ENCODE data around the gene CAPN14. TPM values are rescaled to one million over a fixed set of nuclear protein-coding genes. Genes with fewer than 3 reads are reported as not detected.
"Not testable (repeated sequence)": the region's sequence is repeated elsewhere in the genome, so short reads cannot be mapped to it uniquely, and the experiment has no call there.

The CAPN14 gene
- total RNA-seq, 1 experiment from 2014 or later: under 0.01 TPM

DNA sequence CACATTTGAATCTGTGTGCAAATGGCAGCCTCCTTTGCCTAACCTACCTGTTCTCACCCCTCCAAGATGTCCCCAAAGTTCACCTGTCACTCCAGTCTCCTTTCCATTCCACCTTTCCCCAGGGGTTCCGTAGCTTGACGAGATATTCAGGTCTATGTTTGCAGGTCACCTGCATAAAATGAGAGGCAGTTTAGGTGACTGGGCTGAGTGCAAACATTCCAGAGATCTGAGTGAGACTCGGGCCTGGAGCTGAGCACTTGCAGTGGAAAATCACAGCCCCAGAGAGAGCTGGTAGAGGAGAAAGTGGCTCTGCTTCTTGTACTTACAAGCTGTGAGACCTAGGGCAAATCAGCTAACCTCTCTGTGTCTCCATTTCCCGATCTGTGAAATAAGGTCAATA is 20.1 kb downstream of the CAPN14 start:
- DNase-seq (ENCODE audit: low read depth): no peak

DNA sequence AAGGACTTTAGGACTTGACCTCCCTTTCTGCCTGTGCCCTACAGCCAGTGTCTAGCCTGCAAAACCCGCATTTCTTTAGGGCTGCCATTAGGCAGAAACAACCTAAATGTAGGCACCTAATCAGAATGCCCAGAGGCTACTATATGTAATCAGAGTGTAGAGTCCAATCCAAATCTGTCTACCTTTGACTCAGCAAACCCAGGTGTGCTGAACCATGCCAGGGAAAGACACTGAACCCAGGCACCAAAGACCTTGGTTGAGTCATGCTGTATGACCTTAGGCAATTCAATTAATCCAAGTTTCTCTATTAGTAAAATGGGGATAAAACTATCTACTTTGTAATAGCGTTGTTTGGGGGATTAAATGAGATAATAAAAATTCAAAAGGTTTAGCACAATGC is 20.7 kb downstream of the CAPN14 start:
- no peak for DNase-seq (ENCODE audit: low read depth)

DNA sequence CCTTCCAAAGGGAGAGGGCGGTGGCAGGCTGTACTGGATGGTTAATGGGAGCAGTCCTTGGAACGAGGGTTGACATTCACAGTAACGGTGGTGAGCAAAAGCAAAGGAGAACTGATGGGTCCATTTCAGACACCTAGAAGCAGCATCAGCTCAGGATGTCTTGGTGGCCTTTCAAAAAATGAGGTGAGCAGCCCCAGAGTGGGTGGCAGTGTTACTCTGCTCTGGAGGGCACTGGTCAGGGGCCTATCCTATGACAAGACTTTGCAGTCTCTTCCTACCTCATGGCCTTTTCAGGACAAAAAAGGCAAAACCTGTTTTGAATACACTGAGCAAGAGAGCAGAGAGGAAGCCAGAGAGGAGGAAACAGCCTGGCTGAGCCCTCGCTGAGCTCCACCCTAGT is 23.5 kb downstream of the CAPN14 start:
- no peak for DNase-seq (ENCODE audit: low read depth)

DNA sequence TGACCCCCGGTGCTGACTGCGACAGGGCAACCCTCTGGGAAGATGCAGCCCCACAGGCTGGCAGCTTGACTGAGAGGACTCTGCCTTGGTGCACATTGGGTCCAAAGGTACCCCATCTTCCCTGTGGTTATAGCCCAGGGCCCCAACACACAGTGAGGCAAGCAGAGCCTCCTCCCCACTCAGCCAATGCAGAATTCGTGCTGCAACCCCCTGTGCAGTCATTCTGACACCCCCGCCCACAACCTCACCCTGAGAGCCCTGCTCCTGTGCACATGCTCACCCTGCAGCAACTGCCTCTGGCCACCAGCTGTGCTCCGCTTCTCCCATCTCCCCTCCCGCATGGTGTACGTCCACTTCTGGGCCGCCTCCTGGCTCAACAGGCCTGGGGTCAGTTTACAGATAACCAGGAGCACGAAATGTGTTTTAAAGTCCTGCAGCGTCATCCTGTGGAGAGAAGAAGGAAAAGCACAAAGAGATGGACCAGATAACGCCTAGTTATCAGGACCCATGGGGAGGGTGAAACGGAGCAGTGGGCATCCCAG is 24.4 kb downstream of the CAPN14 start:
- DNase-seq (ENCODE audit: low read depth): no peak

DNA sequence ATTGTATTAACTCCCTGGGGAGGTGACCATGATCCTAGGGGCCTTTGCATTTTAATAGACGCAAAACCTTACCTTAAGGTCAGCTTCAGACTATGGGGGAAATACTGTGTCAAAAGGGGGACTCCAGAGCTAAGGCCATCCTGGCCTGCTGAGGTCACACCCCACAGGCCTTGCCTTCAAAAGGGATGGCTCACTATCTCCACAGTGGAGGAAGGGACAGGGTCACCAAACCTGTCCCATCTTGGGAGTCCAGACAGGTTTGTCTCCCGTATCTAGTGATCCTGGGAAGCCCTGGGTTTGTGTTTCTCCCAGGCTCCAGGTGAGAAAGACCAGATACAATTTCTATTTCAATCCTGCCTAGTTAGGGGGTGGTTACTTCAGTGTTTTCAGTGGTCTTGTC is 24.9 kb downstream of the CAPN14 start:
- no peak for DNase-seq (ENCODE audit: low read depth)

DNA sequence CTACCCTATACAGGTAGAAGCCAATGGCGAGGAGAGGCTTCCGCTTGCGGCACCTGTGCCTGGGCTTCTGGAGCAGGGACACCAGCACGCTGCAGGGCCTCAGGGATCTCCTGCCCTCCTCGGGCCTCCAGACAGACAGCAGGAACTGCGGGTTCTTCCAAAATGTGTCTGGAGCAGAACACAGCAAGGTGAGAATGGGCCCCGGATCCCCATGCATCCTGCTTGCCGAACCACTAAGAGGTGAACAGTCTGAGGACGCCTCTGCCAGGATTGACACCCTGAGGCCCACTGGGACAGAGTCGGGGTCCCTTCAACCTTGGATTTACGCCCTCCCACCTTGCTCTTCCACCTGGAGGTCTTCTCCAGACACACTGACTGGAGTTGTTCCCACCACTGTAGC is 25.4 kb downstream of the CAPN14 start:
- no peak for DNase-seq (ENCODE audit: low read depth)

DNA sequence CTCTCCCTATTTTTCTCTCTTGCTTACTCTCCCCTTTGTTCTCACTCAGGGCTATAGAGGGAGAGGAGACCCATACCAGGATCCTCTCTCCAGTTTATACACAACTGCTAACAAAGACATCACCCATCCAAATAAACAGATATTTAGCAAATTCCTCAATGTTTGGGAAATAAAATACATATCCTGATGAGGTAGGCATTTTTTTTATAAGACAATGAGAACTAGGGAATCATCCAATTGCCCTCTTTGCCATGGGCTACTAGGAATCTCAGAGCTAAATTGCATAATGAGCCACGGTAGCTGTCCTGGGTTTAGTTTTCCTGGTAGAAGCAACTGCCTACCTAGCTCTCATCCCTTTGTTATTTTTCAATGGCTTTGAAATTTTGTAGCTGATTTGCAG is 27.1 kb downstream of the CAPN14 start:
- no peak for DNase-seq (ENCODE audit: low read depth)

DNA sequence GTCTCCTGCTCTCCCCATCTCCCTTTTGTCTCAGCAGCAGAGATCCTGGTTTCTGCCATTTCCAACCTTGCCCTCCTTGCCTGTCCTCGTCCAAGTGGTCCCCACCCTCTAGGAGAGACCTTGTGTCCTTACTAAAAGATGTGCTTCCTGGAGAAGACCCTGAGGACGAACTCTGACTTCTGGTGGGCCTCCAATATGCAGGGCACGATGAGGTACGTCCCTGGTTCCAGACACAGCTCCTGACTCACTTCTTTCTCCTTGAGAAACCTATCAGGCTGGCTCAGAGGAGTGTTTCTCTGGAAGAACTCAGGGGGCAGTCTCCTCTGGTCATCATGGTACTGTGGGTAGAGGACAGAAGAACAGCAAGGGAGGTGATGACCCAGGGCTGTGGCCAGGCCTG is 28.2 kb downstream of the CAPN14 start:
- DNase-seq (ENCODE audit: low read depth): no peak

DNA sequence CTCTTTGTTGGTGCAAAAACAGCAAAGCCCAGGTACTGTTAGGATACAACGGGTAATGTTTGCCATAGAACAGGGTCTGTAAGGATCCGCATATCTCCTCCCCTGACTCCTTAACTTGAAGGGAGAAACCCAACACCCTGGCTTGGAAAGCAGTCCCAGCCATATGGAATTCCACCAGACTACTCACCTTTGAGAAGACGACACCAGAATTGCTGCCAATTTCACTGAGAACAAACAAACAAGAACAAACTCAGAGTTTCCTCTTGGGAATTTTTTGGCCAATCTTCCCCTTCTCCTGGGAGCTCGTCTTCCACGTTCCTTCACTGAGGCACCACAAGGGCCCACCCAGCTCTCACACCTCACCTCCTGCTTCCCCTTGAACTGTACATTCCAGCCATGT is 29.2 kb downstream of the CAPN14 start:
- DNase-seq (ENCODE audit: low read depth): no peak

DNA sequence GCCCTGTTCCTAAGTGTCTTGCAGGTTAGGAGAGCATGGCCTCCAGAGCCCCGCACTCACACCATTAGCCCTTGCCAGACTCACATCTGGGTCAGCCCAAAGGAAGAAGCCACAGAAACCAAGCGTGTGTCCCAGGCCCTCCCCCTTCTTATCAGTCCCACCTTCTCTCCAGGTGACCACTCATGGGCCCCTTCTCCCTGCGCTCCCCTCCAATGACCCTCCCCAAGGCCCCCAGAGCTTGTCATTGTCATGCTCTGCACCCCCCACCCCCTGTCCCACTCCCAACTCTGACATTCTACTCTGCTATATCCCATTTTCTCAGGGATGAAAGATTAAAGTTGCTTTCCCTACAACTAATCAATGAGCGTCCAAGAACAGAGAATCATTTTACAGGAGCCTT is 30.1 kb downstream of the CAPN14 start:
- DNase-seq (ENCODE audit: low read depth): no peak

DNA sequence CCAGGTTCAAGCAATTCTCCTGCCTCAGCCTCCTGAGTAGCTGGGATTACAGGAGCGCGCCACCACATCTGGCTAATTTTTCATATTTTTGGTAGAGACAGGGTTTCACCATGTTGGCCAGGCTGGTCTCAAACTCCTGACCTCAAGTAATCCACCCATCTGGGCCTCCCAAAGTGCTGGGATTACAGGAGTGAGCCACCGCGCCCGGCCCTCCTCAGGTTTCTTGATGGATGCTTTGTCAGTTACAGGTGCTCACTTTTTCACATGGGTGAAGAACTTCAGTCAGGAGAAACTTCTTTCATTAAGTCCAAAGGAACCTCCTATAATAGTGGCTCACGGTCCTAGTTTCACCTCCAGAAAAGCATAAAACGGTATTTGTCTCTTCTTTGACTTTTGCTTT is 33.3 kb downstream of the CAPN14 start:
- DNase-seq (ENCODE audit: low read depth): not testable (repeated sequence)

DNA sequence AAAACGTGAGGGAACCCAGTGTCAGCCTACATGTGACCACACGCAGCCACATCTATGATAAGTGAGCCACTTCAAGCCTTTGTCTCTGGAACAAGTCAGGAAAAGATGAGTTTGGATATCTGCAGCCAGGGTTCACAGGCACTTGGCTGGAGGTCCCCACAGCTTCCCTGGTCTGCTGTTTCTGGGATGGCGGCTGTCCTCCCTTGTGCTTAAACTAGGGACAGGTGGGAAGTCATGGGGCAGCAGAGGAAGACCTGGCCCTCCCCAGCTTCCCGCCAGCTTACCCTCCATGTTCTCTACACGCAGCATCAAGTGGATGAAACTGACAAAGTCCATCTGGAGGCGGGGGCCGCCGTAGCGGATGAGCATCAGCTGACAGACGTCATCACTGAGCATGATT is 40.6 kb downstream of the CAPN14 start:
- no peak for DNase-seq (ENCODE audit: low read depth)

DNA sequence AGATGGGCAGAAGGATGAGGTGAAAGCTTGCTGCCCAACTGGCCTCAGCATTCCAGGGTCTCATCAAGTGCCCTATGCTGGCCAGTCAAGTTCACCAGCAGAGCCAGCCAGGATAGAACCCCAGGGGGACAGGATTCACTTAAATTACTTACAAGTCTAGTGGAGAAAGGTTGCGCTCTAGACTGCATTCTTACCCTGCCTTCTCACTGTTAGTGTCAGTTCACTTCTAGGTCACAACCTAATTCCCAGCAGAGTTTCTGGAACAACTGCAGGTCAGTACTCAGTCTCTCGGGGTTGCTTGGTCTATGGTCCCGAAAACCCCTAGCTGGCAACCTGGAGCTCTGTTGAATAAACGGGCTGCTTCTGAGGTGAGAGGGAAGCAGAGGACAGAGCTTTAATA is 46.2 kb downstream of the CAPN14 start:
- no peak for DNase-seq (ENCODE audit: low read depth)

DNA sequence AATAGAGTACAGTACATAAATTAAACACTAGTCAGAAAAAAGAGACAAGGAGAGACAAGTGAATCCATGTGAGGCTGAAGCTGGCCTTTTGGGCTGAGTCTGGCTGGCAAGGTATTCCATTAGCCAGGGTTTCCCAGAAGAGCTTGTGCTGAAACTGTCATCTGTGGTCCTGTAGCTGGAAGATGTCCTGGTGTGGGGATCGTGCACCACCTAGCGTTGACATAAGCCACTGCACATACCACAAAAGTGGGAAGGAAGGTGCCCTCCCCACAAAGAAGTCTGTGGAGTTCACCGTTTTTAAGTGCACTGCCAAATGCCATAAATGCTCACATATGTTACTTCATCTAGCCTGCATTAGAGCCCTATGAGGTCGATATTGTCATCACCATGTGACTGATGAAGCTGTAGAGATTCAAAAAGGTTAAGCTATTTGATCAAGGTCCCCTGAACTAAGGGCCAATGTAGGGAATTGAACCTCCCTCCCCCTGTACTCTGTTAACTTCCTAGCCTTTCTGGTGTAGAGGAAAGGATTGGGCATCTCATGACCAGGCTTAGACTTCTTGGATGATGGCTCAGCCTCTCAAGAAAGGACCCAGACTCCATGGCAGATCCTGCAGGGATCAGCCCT is 47.1 kb downstream of the CAPN14 start:
- peak; percentile 43 for DNase-seq (ENCODE audit: low read depth)

DNA sequence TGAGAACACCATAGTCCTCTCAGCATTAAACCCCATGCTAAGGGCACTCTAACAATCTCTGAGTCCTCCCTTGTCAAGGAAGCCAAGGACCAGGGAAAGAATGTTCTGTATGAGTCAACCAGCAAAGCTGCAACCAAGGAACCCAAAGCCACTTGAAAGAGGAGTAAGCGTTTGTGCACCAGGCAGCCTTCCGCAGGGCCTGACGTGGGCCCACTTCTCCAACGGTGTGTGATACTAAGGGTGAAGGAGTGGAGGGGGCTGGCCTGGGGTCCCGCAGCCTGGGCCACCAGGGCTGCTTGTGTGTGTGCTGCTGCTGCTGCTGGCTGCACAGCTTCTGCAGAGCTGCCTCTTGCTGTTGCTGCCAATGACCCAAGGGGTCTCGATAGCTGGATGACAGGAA is 49.0 kb downstream of the CAPN14 start:
- DNase-seq (ENCODE audit: low read depth): no peak

DNA sequence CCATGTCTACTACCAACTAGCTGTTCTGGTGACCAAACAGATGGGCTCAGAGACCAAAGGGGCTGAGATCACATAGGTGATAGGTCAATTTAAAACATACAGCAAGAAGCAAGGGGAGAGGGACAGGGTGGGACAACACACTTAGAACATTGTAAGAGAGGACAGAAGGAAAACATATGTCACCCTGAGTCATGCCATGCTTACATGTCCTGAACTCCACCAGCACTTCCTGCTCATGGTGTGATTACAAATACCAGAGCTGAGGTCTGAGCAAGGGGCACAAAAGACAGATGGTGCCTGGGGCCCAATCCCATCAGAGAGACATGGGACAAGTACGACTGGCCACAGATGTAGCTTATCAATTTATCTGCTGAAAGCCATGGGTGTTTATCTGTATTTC is 50.4 kb downstream of the CAPN14 start:
- no peak for DNase-seq (ENCODE audit: low read depth)

DNA sequence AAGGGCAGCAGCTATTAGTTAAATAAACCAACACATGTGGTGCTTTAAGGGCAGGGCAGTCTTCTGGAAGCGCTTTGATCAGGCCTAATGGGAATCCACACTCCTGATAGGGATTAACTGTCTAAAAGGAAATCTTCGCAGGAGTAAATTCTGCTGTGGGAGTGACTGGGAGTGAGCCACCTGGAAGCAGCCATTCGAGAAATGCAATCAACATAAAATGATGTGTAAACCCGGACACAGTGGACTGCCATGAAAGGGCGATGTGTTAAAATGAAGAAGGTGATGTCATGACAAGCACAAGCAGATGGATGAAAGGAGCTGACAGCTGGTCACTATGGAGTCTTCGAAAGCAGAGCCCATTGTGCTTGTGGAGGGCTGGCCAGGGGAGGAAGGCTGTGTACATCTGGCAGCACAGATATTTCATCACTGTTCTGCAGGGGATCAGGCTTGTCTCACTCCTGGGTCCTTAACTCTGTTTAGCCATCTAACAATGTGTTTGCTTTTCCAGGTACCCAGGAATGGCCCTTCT is 54.2 kb downstream of the CAPN14 start:
- DNase-seq (ENCODE audit: low read depth): peak; percentile 40

DNA sequence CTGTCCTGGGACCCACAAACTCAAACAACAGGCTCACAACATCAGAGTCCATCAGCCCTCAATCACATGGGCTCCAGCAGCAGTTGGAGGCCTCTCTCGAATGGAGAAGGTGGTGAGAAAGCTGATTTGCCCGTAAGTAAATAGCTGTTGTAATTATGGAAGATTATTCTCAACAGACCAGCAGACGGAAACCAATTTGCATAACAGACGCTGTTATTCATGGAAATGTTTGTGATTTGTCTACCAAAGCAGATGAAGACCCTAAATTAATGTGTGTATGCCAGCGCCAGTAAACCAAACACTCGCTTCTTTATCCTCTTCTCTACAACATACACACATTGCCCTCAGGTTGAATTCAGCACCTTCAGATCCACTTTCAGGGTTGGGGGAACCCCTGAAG is 55.7 kb downstream of the CAPN14 start:
- no peak for DNase-seq (ENCODE audit: low read depth)

DNA sequence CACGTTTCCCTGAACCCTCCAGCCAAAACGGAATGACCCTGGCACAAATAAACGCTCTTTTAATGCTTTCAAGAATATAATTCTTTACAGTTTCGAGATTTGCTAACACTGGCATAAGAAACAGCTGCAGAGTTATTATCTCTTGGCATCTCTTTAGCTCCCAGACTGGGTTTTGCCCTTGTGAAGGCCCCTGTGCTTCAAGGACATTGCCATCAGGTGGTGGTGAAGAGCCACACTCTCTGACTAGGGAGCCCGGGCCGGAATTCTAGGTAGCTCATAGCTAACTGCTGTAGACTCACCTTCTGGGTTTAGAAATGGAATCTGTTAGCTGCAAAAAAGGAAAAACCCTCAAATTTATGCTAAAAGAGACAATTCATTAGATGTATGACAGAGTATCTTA is 65.8 kb downstream of the CAPN14 start:
- no peak for DNase-seq (ENCODE audit: low read depth)

DNA sequence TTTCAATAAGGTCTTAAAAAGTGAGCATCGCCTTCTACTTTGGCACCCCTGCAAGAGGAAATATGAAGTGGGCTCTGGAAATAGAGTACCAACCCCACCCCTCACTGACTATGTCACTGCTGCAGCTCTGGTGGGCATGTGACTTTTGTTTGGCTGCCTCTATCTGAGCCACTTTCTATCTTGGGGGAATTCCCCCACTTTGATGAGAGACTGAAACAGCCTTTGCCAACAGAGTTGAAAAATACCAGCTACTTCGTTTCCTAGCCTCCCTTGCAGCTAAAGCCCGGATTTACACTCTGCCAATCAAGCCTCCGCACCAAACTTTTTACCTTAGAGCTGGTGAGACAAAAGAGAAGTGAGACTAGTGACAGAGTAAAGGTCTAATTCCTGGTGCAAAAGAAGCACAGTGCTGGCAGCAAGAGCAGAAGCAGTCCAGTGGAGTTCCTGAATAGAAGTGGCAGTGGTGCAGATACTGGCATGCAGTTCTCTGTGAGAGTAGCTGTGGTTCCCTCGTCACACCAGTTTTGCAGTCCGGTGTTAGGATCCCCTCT is 67.1 kb downstream of the CAPN14 start:
- no peak for DNase-seq (ENCODE audit: low read depth)

DNA sequence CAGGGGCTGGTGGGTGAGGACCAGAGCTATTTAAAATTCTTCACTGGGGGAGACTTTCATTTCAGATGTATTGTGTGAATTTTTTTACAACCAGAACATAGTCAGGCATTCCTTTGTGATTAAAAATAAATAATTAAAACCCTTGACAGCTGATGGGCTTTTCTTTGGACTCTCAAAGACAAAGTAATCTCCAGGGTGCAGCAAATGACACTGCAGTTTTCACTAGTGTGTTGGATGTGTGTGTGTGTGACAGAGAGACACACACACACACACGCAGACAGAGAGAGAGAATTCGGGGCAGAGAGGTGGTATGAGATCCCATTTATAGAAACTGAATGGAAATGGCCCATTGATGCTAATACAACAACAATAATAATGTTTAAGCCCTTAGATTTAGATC is 68.8 kb downstream of the CAPN14 start:
- DNase-seq (ENCODE audit: low read depth): peak; percentile 10

DNA sequence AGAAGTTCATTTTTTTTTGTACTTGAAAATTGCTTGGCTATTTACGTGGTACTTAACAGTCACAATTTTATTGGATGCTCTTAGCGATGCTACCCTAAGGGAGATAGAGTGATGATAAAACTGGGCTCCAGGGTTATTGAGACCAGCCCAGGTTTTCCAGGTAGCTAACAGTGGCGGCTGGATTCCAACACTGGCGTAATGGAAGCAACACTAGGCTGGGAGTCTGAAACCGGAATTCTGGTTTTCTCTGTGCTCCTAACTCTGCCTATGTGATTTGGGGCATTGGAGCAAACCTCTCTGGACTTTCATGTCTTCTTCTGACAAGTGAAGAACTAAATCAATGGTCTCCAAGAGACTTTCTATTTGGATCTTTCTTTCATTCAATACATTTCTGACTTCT is 69.7 kb downstream of the CAPN14 start:
- DNase-seq (ENCODE audit: low read depth): no peak

DNA sequence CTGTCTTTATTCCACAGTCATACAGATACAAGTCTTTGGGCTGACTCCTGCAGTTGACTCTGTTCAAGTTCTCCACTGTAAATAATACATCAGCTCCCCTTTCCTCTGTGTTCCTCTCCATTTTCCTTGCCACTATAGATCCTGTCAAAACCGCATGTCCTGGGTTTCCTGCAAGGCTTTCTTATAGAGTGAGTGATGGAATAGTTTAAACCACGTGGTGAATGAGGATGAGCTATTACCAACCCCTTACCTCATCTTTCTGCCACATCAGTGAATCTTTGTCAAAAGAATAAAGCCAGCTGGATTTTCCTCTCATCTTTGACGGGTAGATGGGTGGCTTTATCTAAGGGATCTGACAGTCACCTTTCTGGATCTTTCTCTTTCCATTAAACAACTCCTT is 75.2 kb downstream of the CAPN14 start:
- no peak for DNase-seq (ENCODE audit: low read depth)
